Smooth muscle cell of the coronary artery (primary cell): ENCODE results near the gene XPO4. TPM values are rescaled to one million over a fixed set of nuclear protein-coding genes. Genes with fewer than 3 reads are reported as not detected.

Experiments
- total RNA-seq: library from RNA; depleted of rRNA; stranded (reverse); fragments of >200 nt; gene quantifications from 2 replicates; pipeline ENCODE4 v1.2.3, GENCODE V29; 2014; ENCODE audit warnings: low replicate concordance

XPO4 gene
- 6.1 and 12.0 TPM in 2 replicates for total RNA-seq

DNA sequence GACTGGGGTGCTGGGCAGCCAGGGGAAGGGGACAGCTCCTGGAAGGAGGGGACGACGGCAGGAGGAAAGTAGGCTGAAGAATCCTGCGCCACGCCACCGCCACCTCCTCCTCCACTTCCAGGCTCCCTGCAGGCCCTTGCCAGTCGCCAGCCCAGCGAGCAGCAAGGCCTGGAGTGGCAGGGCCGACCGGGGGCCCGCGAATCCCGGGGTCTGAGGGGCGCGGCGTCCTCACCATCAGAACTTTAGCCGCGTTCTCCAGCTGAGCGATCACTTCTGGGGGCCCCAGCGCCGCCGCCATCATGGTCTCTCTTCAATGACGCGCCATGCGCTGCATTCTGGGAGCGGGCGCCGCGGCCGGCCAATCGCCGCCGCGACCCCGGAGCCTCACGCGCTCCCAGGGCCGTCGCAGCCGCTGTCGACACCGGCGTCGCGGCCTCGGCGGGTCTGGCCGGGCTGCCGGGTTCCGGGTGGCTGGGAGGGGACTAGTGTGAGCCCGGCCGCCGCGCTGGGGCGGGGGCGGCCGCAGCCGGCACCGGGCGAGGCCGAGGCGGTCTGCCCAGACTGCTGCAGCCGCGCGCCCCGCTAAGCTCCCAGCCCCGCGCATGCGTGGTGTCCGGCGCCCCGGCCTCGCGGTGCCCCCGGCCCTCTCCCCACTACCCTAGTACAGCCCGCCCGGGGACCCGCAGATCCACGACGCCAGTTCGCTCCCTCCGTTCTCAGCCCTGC is at the start of gene XPO4:
TSS of gene XPO4 (minus strand) at position 309 of the 726 bp plus-strand sequence. CDS start at position 301, 8 bp downstream.

GRCh38 chr13:20773194-20774080 is 129.1 kb downstream of the XPO4 start, which contains the start of gene EEF1AKMT1:
Gene EEF1AKMT1, minus strand, starts transcription at chr13:20773961. Its CDS starts 16,363 bp downstream, at chr13:20757598.

Other genes starting within 250 kb of the XPO4 start
- 0.59 and 2.1 TPM in 2 replicates for gene IL17D, start 199.0 kb downstream of the XPO4 start, total RNA-seq
- 5.0 and 5.6 TPM in 2 replicates for gene EEF1AKMT1, start 128.8 kb downstream of the XPO4 start, total RNA-seq
- 8.7 and 11.1 TPM in 2 replicates for gene LATS2, start 158.8 kb upstream of the XPO4 start, total RNA-seq
- 68.3 and 141 TPM in 2 replicates for gene SAP18, start 237.4 kb upstream of the XPO4 start, total RNA-seq